Smooth muscle cell (in vitro differentiated cells): ENCODE data around the gene EXTL2. TPM values are rescaled to one million over a fixed set of nuclear protein-coding genes. Genes with fewer than 3 reads are reported as not detected.

Experiments used
- DNase-seq: peaks from one replicate; lab custom pipeline; 2025; ENCODE audit not compliant: unreplicated experiment; lab: John Stamatoyannopoulos, UW
- H2AFZ ChIP-seq: fragments of 200-600 bp; sonication (generic); 2 replicates; pipeline ENCODE4 v1.6.0; 2016; ENCODE audit warnings: antibody characterized with exemption, low read depth, mild to moderate bottlenecking
- H3F3A ChIP-seq: fragments of 200-600 bp; sonication (generic); 2 replicates; pipeline ENCODE4 v1.6.0; 2017; ENCODE audit warnings: antibody characterized with exemption, low read depth
- H3K27ac ChIP-seq: fragments of 200-600 bp; sonication (generic); 2 replicates; pipeline ENCODE4 v1.5.1; 2016; ENCODE audit warnings: low read depth, mild to moderate bottlenecking
- H3K27me3 ChIP-seq: fragments of 200-600 bp; sonication (generic); 2 replicates; pipeline ENCODE4 v1.6.1; 2016; ENCODE audit warnings: low read depth, mild to moderate bottlenecking
- H3K36me3 ChIP-seq: fragments of 200-600 bp; sonication (generic); 2 replicates; pipeline ENCODE4 v1.5.1; 2016; ENCODE audit warnings: low read depth
- H3K4me1 ChIP-seq: fragments of 200-600 bp; sonication (generic); 2 replicates; pipeline ENCODE4 v1.5.1; 2016; ENCODE audit warnings: low read depth
- H3K4me2 ChIP-seq: fragments of 200-600 bp; sonication (generic); 2 replicates; pipeline ENCODE4 v1.6.0; 2016; ENCODE audit warnings: mild to moderate bottlenecking
- H3K4me3 ChIP-seq: fragments of 200-600 bp; sonication (generic); 2 replicates; pipeline ENCODE4 v1.5.1; 2016; ENCODE audit warnings: mild to moderate bottlenecking
- H3K79me2 ChIP-seq: fragments of 200-600 bp; sonication (generic); 2 replicates; pipeline ENCODE4 v1.6.0; 2016; ENCODE audit warnings: low read depth, mild to moderate bottlenecking
- H3K9ac ChIP-seq: fragments of 200-600 bp; sonication (generic); 2 replicates; pipeline ENCODE4 v1.6.0; 2016; ENCODE audit warnings: low read depth
- H3K9me3 ChIP-seq: fragments of 200-600 bp; sonication (generic); replicated peaks from 2 replicates; pipeline ENCODE4 v1.5.1; 2016; ENCODE audit warnings: low read depth
- H4K20me1 ChIP-seq: fragments of 200-600 bp; sonication (generic); 2 replicates; pipeline ENCODE4 v1.6.0; 2016; ENCODE audit warnings: low read depth
- WGBS: methylation state at CpG from one replicate; pipeline ENCODE4 v1.1.7; 2016; ENCODE audit warnings: low lambda C conversion rate; 5-methylcytosine and 5-hydroxymethylcytosine counted together
- polyA plus RNA-seq: library from polyadenylated mRNA; unstranded; fragments of >200 nt; fragmentation: Nextera tagmentation; extraction: Ambion mirVana; gene quantifications from 2 replicates; pipeline ENCODE4 v1.2.1, GENCODE V29; 2016
- total RNA-seq: library from RNA; depleted of rRNA; stranded (reverse); fragments of >200 nt; gene quantifications from 2 replicates; pipeline ENCODE4 v1.2.3, GENCODE V29; 2014
- TF ChIP-seq, protein P1 (sequence below): fragments of 200-600 bp; sonication (generic); IDR thresholded peaks from 2 replicates; pipeline ENCODE4 v1.5.1; 2017; ENCODE audit warnings: borderline replicate concordance, mild to moderate bottlenecking, antibody characterized with exemption; ENCODE audit not compliant: insufficient read depth, poor library complexity, severe bottlenecking

EXTL2 gene
- total and polyA plus RNA-seq, 2 experiments from 2014 or later, result 51.9 to 54.3 TPM

GRCh38 chr1:100904528-100904927 is 9.9 kb upstream of the EXTL2 start:
- Histone ChIP-seq H3K79me2 (peaks cover 50% of the 10 kb centered on the region), H3K9me3 (no peaks in the 10 kb centered on the region), H3F3A (no peaks in the 10 kb centered on the region), H3K4me2 (no peak overlapping the region), H3K36me3 (peaks cover 37% of the 10 kb centered on the region), H3K9ac (no peak overlapping the region), H3K27ac (no peak overlapping the region), H4K20me1 (peaks cover 30% of the 10 kb centered on the region), H2AFZ (no peak overlapping the region), H3K27me3 (no peaks in the 10 kb centered on the region), H3K4me1 (no peaks in the 10 kb centered on the region), H3K4me3 (no peak overlapping the region)
- DNase-seq, result no peak
- TF ChIP-seq, protein P1, sequence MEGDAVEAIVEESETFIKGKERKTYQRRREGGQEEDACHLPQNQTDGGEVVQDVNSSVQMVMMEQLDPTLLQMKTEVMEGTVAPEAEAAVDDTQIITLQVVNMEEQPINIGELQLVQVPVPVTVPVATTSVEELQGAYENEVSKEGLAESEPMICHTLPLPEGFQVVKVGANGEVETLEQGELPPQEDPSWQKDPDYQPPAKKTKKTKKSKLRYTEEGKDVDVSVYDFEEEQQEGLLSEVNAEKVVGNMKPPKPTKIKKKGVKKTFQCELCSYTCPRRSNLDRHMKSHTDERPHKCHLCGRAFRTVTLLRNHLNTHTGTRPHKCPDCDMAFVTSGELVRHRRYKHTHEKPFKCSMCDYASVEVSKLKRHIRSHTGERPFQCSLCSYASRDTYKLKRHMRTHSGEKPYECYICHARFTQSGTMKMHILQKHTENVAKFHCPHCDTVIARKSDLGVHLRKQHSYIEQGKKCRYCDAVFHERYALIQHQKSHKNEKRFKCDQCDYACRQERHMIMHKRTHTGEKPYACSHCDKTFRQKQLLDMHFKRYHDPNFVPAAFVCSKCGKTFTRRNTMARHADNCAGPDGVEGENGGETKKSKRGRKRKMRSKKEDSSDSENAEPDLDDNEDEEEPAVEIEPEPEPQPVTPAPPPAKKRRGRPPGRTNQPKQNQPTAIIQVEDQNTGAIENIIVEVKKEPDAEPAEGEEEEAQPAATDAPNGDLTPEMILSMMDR, result no peak
- 100% methylated on average over 2 of the region's 2 CpGs for WGBS

GRCh38 chr1:100903777-100904176 is 9.1 kb upstream of the EXTL2 start:
- Histone ChIP-seq H3K36me3 (peaks cover 34% of the 10 kb centered on the region), H3K4me2 (no peak overlapping the region), H3K27ac (no peak overlapping the region), H3K9me3 (no peaks in the 10 kb centered on the region), H3K27me3 (no peaks in the 10 kb centered on the region), H3K9ac (no peak overlapping the region), H3K4me3 (no peak overlapping the region), H3K79me2 (peaks cover 57% of the 10 kb centered on the region), H2AFZ (no peak overlapping the region), H3F3A (no peaks in the 10 kb centered on the region), H3K4me1 (no peaks in the 10 kb centered on the region), H4K20me1 (peaks cover 38% of the 10 kb centered on the region)
- TF ChIP-seq, protein P1, result no peak
- no peak for DNase-seq
- WGBS, result 100% methylated on average over 1 of the region's 1 CpG

DNA sequence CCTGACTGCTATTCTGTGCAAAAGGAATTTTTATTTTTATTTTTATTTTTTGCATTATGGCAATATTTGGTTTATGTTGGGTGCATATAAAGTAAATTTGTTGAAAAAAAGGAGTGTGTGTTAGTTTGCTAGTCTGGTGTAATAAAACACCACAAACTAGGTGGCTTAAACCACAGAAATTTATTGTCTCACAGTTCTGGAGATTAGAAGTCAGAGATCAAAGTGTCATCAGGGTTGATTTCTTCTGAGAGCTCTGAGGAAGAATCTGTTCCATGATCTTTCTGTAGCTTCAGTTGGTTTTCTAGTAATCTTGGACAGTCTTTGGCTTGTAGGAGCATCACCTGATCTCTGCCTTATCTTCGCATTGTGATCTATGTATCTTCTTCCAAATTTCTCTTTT is 7.7 kb upstream of the EXTL2 start:
- TF ChIP-seq, protein P1, result no peak
- no peak overlapping the region for H3K9ac ChIP-seq
- H3K9me3 ChIP-seq, result no peaks in the 10 kb centered on the region
- H3K27me3 ChIP-seq, result no peaks in the 10 kb centered on the region
- peaks cover 34% of the 10 kb centered on the region for H3K36me3 ChIP-seq
- no peak overlapping the region for H3K4me3 ChIP-seq
- H3K27ac ChIP-seq, result no peak overlapping the region
- peaks cover 71% of the 10 kb centered on the region for H3K79me2 ChIP-seq
- H2AFZ ChIP-seq, result no peak overlapping the region
- H3K4me1 ChIP-seq, result peaks cover 6% of the 10 kb centered on the region
- no peak overlapping the region for H3K4me2 ChIP-seq
- WGBS, result 95% methylated on average over 1 of the region's 1 CpG
- H3F3A ChIP-seq, result no peaks in the 10 kb centered on the region
- DNase-seq, result no peak
- peaks cover 41% of the 10 kb centered on the region for H4K20me1 ChIP-seq

GRCh38 chr1:100896481-100896982 is 1.9 kb upstream of the EXTL2 start:
- Histone ChIP-seq H3K27ac (peak overlapping the region; percentile 99), H3K36me3 (peaks cover 10% of the 10 kb centered on the region), H3K9ac (peak overlapping the region; percentile 98), H3K4me2 (peak overlapping the region; percentile 91), H3K79me2 (peaks cover 80% of the 10 kb centered on the region), H4K20me1 (peaks cover 25% of the 10 kb centered on the region), H3K27me3 (no peaks in the 10 kb centered on the region), H3K4me3 (peak overlapping the region; percentile 84), H3F3A (no peaks in the 10 kb centered on the region), H3K4me1 (peaks cover 16% of the 10 kb centered on the region), H3K9me3 (no peaks in the 10 kb centered on the region), H2AFZ (no peak overlapping the region)
- TF ChIP-seq, protein P1, result no peak
- DNase-seq, result no peak
- 2% methylated on average over 12 of the region's 12 CpGs for WGBS
